Endothelial cell of umbilical vein (primary cell): ENCODE results near the gene CIB4. TPM values are rescaled to one million over a fixed set of nuclear protein-coding genes. Genes with fewer than 3 reads are reported as not detected.

Source experiments
- BruUV-seq: library from RNA; stranded (reverse); fragments of 400-500 nt; replicated peaks from 2 replicates; lab custom pipeline; 2021; lab: Mats Ljungman, UMichigan
- CTCF ChIA-PET: fragments of 300-600, 350-600 bp; sonication (Branson Sonifier 250); formaldehyde crosslinking; loops from one replicate; lab custom pipeline; 2021; ENCODE audit warnings: antibody characterized with exemption, inconsistent platforms; lab: Charles Lee
- POLR2A ChIA-PET: fragments of 300-600, 350-600 bp; sonication (Branson Sonifier 250); formaldehyde crosslinking; loops from one replicate; lab custom pipeline; 2021; ENCODE audit warnings: antibody characterized with exemption, inconsistent platforms; lab: Charles Lee
- DNase-seq: peaks from one replicate; pipeline ENCODE4 v3.0.0-alpha.2; 2011; ENCODE audit warnings: low read depth, low spot score
- FAIRE-seq: peaks from 2 replicates; lab custom pipeline; 2011; peaks lifted over from hg19 to GRCh38; lab: Jason Lieb, UNC
- H2AFZ ChIP-seq: 2 replicates; pipeline ENCODE4 v1.6.0; 2012; ENCODE audit warnings: low read depth, low read length, control low read depth, inconsistent platforms
- H3K27ac ChIP-seq: 2 replicates; pipeline ENCODE4 v1.5.1; 2011; ENCODE audit warnings: low read depth, mild to moderate bottlenecking, control low read depth, low read length, moderate library complexity; ENCODE audit not compliant: insufficient read depth
- H3K27me3 ChIP-seq, 2 experiments: 2 replicates each; pipeline versions ENCODE4 v1.6.0 to v1.6.1; 2011; ENCODE audit warnings: low read length in 2 of 2, mixed read lengths in 1 of 2; ENCODE audit not compliant: control insufficient read depth in 2 of 2, insufficient read depth in 2 of 2
- H3K36me3 ChIP-seq, 2 experiments: 2 replicates in 1 of 2; 3 replicates in 1 of 2; pipeline ENCODE4 v1.5.1; 2011; ENCODE audit warnings: low read length in 2 of 2, mild to moderate bottlenecking in 1 of 2, moderate library complexity in 1 of 2; ENCODE audit not compliant: control insufficient read depth in 2 of 2, insufficient read depth in 2 of 2; ENCODE audit errors: extremely low read depth in 1 of 2
- H3K4me1 ChIP-seq: 3 replicates; pipeline ENCODE4 v1.5.1; 2011; ENCODE audit warnings: mild to moderate bottlenecking, low read length; ENCODE audit not compliant: control insufficient read depth, insufficient read depth; ENCODE audit errors: extremely low read depth
- H3K4me2 ChIP-seq: 2 replicates; pipeline ENCODE4 v1.6.1; 2011; ENCODE audit warnings: low read length, control low read depth, mixed read lengths; ENCODE audit not compliant: insufficient read depth
- H3K4me3 ChIP-seq, 3 experiments: fragments of 200-600 bp in 1 of 3; sonication (generic), shearing (Covaris generic) in 1 of 3; replicated peaks in 1 of 3; 2 replicates each; pipeline ENCODE4 v1.5.1; 2011 to 2016; ENCODE audit warnings: control low read depth in 3 of 3, low read length in 3 of 3, mild to moderate bottlenecking in 2 of 3, inconsistent platforms in 1 of 3, low read depth in 1 of 3, moderate library complexity in 1 of 3; ENCODE audit not compliant: insufficient read depth in 1 of 3
- H3K79me2 ChIP-seq: 2 replicates; pipeline ENCODE4 v1.6.0; 2012; ENCODE audit warnings: low read length, inconsistent platforms; ENCODE audit not compliant: control insufficient read depth, insufficient read depth
- H3K9ac ChIP-seq: replicated peaks from 2 replicates; pipeline ENCODE3; 2011; ENCODE audit warnings: low read length, control low read depth; ENCODE audit not compliant: insufficient read depth; ENCODE audit errors: extremely low read depth
- H3K9me1 ChIP-seq: replicated peaks from 3 replicates; pipeline ENCODE4 v1.6.0; 2011; ENCODE audit warnings: mild to moderate bottlenecking, low read length; ENCODE audit not compliant: control insufficient read depth, insufficient read depth; ENCODE audit errors: extremely low read depth
- H3K9me3 ChIP-seq: replicated peaks from 2 replicates; pipeline ENCODE4 v1.5.1; 2012; ENCODE audit warnings: low read length, inconsistent platforms; ENCODE audit not compliant: control insufficient read depth, insufficient read depth
- H4K20me1 ChIP-seq: replicated peaks from 2 replicates; pipeline ENCODE3; 2011; ENCODE audit warnings: mild to moderate bottlenecking, low read length; ENCODE audit not compliant: control insufficient read depth, insufficient read depth; ENCODE audit errors: extremely low read depth
- CTCF ChIP-seq, 2 donors: IDR thresholded peaks; 1 replicate in 1 of 2; 2 replicates in 1 of 2; pipeline ENCODE4 v1.5.1; 2011; ENCODE audit warnings: low read length in 2 of 2, mild to moderate bottlenecking in 2 of 2, moderate library complexity in 2 of 2, control low read depth in 1 of 2, inconsistent platforms in 1 of 2, low read depth in 1 of 2; ENCODE audit not compliant: insufficient read depth in 1 of 2; ENCODE audit errors: extremely low read depth in 1 of 2
- GATA2 ChIP-seq: IDR thresholded peaks from 2 replicates; pipeline ENCODE4 v1.7.0; 2011; ENCODE audit warnings: low read depth, mild to moderate bottlenecking, moderate library complexity, mixed read lengths, low read length; ENCODE audit not compliant: insufficient read length, insufficient read depth
- JUN ChIP-seq: IDR thresholded peaks from 2 replicates; pipeline ENCODE4 v1.6.1; 2011; ENCODE audit warnings: borderline replicate concordance, low read depth; ENCODE audit not compliant: insufficient read length, insufficient read depth
- MAX ChIP-seq: IDR thresholded peaks from 2 replicates; pipeline ENCODE4 v1.6.1; 2011; ENCODE audit not compliant: insufficient read depth, insufficient read length
- POLR2A ChIP-seq: IDR thresholded peaks from 2 replicates; pipeline ENCODE4 v1.6.1; 2012; ENCODE audit warnings: low read depth, mild to moderate bottlenecking, control low read depth, low read length
- dilution Hi-C: fragments of 300-500 bp; cut with MboI; formaldehyde crosslinking; loops from one replicate; pipeline ENCODE4 v1.15.0; 2019; ENCODE audit warnings: low sequenced_read_pairs; ENCODE audit not compliant: extremely low pct_ligation_motif_present
- intact Hi-C: fragments of 100-400 bp; cut with micrococcal nuclease; formaldehyde crosslinking; loops from one replicate; pipeline ENCODE4 v1.10.0; 2022
- polyA plus RNA-seq, 4 experiments: library from polyadenylated mRNA; depleted of rRNA in 3 of 4; stranded (reverse) in 3 of 4; unstranded in 1 of 4; fragments of >200 nt; gene quantifications; 2 replicates each; pipeline versions ENCODE4 v1.2.1 to v1.2.3, GENCODE V29; 2011 to 2012; ENCODE audit warnings: missing spikeins in 1 of 4
- total RNA-seq: library from RNA; stranded (reverse); gene quantifications from 2 replicates; pipeline ENCODE4 v1.2.3, GENCODE V29; 2021

CIB4 gene
- total and polyA plus RNA-seq, 2 donors (not counting 3 experiments of a cell fraction or from before 2014, with no cell fraction given) = not detected

GRCh38 chr2:26628561-26629345 lies 12.4 kb downstream of the CIB4 start:
- no peak for FAIRE-seq
- TF ChIP-seq JUN (no peak), POLR2A (no peak), MAX (no peak), CTCF (IDR thresholded peaks at IDR 0.05; ENCODE audit: extremely low read depth in 1 of 2, insufficient read depth in 1 of 2, low read depth in 1 of 2, low read length in 2 of 2) (no peak), GATA2 (no peak)
- BruUV-seq = no TSS peak
- POLR2A ChIA-PET = no interaction called here
- H3K79me2 ChIP-seq = no peaks in the 10 kb centered on the region
- no peak overlapping the region for H3K4me2 ChIP-seq
- no peaks in the 10 kb centered on the region for H3K9me1 ChIP-seq
- H3K9me3 ChIP-seq = no peaks in the 10 kb centered on the region
- H3K27me3 ChIP-seq = no peaks in the 10 kb centered on the region
- no peaks in the 10 kb centered on the region for H3K36me3 ChIP-seq
- H3K9ac ChIP-seq = no peak overlapping the region
- no peak for DNase-seq
- CTCF ChIA-PET = no interaction called here
- intact Hi-C loops (no loop called here), dilution Hi-C loops (no loop called here)
- no peak overlapping the region for H3K4me3 ChIP-seq
- H4K20me1 ChIP-seq = no peaks in the 10 kb centered on the region
- no peak overlapping the region for H2AFZ ChIP-seq
- no peaks in the 10 kb centered on the region for H3K4me1 ChIP-seq
- no peak overlapping the region for H3K27ac ChIP-seq
